NOMO-1 treated with dmso at 0.1 percent for 144 hours (cell line): Measurements from ENCODE around the gene MCL1.
"Not testable (repeated sequence)": the region's sequence is repeated elsewhere in the genome, so short reads cannot be mapped to it uniquely, and the experiment has no call there.

Experiments
- DNase-seq: peaks from one replicate; lab custom pipeline; 2025; ENCODE audit not compliant: unreplicated experiment; lab: John Stamatoyannopoulos, UW

MCL1 gene

DNA sequence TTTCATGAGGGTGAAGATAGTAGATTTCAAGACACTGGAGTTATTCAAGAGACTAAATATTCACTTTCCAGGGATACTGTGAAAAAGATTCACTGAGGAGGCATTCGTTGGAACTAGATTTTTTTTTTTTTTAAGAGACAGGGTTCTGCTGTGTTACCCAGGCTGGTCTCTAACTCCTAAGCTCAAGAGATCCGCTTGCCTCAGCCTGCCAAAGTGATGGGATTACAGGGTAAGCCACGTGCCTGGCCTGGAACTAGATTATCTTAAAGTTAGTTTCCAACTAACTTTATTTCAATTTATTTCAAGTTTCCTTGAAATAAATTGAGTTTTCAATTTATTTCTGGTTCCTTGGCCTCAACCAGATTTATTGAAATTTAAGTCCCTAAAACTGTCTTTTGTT lies 24.3 kb upstream of the MCL1 start:
- DNase-seq: no peak

DNA sequence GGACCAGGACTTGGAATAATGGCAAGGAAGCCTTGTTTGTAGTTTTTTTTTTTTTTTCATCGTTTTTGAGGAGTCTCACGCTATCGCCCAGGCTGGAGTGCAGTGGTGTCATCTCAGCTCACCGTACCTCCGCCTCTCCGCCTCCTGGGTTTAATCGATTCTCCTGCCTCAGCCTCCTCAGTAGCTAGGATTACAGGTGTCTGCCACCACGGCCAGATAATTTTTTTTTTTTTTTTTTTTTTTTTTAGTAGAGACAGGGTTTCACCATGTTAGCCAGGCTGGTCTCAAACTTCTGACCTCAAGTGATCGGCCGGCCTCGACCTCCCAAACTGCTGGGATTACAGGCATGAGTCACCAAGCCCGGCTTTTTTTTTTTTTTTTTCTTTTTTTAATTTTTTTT lies 23.0 kb upstream of the MCL1 start:
- not testable (repeated sequence) for DNase-seq

DNA sequence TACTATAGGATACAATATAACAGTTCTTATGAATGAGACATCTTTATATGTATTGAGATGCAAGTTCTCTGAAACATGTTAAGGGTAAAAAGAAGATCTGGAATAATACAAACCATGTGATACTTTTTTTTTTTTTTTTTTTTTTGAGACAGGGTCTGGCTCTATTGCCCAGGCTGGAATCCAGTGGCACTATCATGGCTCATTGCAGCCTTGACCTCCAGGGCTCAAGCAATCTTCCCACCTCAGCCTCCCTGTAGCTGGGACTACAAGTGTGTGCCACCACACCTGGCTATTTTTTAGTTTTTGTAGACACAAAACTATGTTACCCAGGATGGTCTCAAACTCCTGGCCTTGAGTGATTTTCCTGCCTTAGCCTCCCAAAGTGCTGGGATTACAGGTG lies 22.1 kb upstream of the MCL1 start:
- no peak for DNase-seq

DNA sequence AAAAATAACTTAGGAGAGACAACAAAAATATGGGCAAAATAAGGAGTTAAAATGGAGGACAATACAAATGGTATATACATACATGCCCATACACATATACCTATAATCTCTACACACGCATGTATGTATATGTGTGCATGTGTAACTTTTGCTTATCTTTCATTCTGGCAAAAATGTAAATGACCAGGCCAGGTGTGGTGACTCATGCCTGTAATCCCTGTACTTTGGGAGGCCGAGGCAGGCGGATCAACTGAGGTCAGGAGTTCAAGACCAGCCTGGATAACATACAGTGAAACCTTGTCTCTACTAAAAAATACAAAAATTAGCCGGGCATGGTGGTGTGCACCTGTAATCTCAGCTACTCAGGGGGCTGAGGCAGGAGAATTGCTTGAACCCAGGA lies 18.9 kb upstream of the MCL1 start:
- DNase-seq: not testable (repeated sequence)

DNA sequence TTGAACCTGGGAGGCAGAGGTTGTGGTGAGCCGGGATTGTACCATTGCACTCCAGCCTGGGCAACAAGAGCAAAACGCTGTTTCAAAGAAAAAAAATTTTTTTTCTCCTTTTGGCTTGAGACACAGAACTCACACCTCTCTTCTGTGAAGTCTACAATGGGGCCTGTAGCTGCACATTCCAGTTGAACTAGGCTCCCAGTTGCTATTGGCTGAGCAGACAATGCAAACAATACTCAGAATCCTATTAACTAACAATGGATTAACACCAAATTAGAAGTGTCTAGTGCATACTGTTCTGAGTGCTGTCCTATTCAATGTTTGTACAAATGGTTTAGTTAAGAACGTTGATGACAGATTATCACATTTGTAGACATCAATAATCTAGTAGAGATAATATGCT lies 17.6 kb upstream of the MCL1 start:
- DNase-seq: no peak

DNA sequence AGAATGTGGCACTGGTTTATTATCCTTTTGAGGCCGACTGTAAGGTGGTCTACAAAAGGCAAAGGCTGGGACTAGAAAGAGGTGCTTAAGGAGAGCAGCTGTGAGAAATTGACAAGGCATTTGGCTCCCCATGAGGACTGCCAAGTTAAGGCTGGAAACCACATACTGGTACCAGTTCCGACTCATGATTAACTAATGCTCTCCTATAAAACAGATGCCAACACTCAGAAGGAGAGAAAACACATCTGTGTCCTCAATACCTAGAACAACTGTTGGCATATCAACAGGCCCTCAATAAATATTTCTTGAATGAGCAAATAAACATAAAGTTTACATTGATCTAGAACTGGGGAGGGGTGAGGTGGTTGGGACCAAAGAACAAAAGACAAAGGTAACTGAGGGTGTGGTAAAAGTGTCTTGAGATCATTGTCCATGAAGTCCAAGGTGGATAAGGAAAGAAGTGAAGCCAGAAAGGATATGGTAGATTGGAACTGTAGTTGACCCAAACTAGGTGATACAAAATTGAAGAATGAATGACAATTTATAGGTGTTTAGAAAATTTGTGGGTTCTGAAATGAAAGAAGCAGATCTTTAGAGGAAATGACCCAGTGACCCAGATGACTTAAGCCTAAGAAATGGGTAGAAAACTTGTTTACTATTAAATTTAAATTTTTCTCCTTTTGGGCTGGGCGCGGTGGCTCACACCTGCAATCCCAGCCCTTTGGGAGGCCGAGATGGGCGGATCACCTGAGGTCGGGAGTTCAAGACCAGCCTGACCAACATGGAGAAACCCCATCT lies 16.9 kb upstream of the MCL1 start:
- no peak for DNase-seq

DNA sequence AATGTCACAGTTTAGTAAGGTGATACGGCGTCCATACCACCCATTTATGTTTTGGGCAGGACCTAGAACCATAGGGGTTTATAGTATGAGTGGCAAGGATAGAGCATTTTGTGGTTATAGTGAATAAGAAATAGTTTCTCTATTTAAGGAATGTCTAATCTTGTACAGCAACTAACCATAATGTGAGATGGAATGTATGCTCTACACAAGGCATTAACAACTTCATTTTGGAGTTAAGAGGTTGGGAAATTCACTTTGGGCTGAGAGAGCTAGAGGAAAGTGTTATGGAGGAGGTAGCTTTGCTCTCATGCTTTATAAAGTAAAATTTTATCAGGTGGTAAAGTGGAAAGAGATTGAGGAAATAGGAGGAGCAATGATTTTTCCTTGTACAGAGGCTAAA lies 3.0 kb upstream of the MCL1 start:
- DNase-seq: no peak

DNA sequence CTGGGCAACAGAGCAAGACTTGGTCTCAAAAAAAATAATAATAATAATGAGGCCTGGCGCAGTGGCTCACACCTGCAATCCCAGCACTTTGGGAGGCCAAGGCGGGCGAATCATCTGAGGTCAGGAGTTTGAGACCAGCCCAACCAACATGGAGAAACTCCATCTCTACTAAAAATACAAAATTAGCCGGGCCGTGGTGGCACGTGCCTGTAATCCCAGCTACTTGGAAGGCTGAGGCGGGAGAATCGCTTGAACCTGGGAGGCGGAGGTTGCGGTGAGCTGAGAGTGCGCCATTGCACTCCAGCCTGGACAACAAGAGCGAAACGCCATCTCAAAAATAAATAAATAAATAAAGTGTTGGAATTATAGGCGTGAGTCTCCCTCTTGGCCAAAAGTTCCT lies 2.6 kb upstream of the MCL1 start:
- DNase-seq: not testable (repeated sequence)

DNA sequence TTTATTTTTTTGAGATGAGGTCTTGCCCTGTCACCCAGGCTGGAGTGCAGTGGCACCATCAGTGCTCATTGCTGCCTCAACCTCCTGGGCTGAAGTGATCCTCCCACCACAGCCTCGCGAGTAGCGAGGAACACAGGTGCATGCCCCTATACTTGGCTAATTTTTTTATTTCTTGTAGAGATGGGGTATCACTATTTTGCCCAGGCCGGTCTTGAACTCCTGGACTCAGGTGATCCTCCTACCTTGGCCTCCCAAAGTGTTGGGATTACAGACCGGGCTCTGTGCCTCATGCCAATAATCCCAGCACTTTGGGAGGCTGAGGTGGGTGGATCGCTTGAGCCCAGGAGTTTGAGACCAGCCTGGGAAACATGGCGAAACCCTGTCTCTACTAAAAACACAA lies 2.0 kb upstream of the MCL1 start:
- not testable (repeated sequence) for DNase-seq

DNA sequence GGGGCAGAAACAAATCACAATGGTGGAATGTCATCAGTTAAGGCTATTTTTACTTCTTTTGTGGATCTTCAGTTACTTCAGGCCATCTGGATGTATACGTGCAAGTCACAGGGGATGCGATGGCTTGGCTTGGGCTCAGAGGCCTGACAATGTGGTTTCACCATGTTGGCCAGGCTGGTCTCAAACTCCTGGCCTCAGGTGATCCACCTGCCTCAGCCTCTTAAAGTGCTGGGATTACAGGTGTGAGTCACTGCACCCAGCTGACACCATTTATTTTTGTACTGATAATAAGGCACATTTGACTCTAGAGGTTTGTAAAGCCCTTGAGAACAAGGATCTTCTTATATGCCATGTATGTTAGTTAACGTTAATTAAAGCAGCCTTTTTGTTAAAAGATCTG lies 1.6 kb upstream of the MCL1 start:
- not testable (repeated sequence) for DNase-seq

DNA sequence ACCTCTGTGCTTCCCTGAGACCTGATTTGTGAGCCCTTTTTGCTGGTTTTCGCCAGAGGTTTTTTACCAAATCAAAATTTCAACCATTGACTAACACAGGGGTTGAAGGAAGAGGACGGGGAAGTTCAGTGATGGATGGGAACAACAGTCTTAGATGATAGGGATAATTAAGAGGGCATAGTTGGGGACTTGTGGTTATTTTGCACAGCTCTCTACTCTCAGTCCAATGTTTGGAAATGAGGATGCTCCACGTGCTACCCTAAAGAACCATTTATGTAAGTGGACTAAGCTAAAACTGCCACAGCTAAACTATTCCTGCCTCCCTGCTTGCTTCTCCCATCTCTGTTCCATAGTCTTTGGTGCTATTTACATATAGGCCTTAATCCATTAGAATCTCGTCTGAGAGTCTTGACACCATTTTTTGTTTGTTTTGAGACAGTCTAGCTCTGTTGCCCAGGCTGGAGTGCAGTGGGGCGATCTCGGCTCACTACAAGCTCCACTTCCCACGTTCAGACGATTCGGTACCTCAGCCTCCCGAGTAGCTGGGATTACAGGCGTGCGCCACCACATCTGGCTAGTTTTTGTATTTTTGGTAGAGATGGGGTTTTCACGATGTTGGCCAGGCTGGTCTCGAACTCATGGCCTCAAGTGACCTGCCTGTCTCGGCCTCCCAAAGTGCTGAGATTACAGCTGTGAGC lies 684 bp upstream of the MCL1 start:
- no peak for DNase-seq

DNA sequence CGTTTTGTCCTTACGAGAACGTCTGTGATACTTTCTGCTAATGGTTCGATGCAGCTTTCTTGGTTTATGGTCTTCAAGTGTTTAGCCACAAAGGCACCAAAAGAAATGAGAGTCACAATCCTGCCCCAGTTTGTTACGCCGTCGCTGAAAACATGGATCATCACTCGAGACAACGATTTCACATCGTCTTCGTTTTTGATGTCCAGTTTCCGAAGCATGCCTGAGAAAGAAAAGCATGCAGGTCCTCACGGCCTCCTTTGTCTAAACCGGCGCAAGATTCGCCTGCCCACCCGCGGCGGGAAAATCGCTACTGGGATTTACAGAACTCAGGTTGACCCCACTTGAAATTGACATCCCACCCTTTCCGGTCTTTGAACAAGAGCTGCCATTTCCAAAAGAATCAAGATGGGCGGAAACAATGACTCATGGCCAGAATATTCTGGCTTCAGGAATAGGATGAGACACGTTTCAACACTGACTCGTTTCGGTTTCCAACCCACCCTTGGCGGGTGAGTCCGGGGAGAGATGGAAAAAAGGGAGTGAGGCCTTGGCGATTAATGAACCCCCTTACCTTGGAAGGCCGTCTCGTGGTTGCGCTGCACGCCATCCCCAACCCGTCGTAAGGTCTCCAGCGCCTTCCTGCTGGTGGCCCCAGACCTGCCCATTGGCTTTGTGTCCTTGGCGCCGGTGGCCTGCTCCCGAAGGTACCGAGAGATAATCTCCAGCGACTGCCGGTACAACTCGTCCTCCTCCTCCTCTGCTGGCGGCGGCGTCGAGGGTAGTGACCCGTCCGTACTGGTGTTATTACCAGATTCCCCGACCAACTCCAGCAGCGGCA lies 919 bp downstream of the MCL1 start:
- DNase-seq: no peak

DNA sequence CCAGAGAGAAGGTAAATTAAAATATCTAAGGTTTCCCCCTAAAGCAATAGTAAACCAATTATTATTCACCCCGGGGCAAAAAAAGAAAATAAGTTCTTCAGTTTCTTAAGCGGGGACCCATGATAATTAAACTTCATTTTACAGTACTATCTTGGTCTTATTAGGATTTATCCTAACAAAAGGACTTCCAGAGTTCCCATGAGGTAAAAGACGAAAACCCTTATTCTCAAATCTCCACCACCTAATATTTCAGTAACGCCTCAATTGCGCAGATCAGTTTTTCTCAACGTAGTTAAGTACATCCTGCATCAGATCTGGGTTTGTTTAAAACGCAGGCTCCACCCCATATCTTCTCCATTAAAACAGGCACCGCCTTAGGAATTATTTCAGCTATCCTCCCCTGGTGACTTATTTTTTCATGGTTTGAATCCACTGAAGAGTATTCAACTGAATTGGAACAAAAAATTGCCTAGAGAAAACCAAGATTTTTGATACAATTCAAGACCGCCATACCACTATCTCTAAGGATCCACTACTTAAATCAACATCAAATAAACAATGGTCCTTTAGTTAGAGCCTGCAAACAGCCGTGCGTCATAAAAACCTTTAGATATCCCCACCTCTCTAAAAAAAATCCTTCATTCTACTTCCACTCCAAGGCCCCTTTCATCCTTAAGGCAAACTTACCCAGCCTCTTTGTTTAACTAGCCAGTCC lies 1.7 kb downstream of the MCL1 start:
- no peak for DNase-seq

DNA sequence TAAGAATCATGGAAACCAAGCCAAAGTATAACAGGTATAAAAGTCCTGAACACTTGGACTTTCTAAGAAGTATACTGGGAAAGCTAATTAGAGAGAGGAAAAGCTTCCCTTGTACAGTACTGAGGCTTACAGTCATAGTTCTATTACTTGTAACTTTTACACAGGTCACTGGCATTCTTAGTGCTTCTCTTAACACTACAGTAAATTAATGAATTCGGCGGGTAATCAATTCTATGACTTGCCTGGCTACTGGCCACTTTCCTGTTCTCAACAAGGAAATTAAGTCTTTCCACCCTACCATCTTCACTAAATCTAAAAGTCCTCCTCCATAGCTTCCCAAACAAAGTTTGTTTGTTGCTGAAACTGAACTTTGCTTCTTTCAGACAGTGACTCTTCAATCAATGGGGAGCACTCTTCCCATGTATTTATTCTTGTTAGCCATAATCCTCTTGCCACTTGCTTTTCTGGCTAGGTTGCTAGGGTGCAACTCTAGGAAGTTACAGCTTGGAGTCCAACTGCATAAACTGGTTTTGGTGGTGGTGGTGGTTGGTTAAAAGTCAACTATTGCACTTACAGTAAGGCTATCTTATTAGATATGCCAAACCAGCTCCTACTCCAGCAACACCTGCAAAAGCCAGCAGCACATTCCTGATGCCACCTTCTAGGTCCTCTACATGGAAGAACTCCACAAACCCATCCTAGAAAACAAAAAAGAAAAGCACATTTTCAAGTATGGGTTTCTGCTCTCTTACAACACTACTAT lies 2.4 kb downstream of the MCL1 start:
- DNase-seq: no peak

DNA sequence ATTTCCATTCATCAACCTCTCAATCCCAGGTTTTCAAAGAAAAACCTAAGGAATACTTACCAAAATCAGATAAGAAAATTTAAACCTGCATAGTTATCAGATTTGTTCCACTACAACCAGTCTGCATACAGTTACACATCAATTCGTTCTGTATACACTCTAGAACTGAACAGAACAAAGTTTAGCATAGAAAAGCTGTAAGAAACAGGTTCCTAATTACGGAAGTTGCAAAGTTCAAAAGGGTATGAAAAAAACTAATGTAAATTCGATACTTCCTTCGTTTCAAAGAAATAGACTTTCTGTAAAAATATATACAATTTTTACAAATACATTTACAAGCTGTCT lies 3.1 kb downstream of the MCL1 start:
- no peak for DNase-seq

DNA sequence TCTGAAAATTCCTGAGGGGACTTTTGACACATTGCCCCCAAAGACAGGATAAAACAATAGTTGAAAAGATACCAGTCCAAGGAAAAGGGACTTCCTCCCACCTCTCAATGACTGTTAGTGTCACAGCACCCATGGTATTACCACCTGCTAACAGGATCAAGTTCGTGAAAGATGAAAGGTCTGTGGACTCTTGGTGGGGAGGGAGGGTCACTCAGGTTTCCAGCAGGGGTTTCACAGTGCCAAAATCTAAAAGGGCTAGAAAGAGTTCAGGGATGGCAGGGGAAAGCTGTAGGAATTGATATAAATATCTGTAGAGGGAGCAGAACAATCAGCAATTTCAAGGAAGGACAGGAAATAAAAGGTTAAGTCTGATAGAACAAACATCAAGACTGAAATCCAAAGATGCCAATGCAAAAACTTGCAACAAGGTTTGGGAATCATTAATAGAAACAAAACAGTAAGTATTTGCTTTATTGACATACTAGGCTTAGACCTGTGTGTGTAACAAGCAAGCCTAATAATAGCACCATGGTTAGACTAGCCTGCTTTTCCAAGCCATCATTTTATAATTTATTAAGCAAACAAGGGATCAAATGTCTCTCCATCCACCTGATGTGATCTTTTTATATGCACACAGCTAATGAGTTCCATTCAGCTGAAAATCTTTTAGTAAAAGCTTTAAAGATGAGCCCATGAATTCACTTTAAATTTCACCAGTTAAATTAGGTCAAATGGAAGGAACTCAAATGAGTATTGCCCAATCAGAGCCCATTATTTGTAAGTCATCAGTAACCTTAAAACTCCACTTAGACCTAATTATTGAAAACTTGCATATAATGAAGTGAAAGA lies 3.7 kb downstream of the MCL1 start:
- no peak for DNase-seq

DNA sequence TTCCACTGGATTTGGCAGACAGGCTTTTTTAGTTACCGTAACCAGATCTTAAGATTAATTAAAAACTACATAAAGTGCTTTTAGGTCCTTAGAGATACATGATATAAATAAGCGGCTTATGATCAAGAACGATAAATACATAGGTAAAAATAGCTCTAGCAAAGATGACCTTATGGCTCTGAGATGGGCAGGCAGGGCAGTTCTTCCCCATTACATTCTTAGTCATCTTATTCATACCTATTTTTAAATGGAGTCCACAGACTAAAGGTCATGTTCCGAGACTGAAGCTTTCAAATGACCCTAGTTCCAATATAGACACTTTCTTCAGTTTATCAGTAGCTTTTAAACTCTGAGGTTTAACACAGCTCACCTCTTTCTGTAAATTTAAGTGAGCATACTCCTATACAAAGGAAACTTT lies 4.3 kb downstream of the MCL1 start:
- DNase-seq: no peak

DNA sequence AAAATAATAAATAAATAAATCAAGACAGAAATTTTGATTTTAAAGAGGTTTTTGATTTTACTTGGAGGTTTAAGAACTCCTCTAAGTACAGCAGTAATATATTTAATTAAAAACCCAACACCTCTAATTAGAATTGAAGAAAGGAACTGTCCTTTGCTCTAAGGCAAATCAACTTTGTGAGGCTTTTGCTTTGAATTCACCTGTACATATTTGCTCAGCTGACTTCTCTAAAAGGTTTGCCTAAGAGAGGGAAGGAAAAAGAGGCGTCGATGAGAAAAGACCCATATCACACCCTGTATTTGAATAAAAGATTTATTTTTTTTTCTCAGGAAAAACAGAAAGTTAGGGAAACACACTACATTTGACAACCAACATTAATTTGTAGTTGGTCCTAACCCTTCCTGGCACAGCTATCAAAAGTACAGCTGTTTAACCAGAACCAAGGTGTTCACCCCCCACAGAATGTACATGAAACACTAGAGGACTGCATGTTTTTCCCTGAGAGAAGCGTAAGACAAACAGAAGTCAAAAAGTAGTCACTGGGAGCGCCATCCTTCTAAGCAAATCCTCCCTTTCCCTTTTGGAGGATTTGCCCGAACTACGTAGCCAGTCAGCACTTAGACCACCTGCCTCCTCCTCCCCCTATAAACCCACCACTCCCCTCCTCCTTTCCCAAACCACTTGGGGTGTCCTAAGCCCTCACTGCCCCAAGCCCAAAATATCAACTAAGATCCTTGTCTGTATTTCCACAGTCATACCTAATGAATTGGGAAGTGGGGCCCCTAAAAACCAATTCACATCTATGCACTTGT lies 4.9 kb downstream of the MCL1 start:
- DNase-seq: no peak

DNA sequence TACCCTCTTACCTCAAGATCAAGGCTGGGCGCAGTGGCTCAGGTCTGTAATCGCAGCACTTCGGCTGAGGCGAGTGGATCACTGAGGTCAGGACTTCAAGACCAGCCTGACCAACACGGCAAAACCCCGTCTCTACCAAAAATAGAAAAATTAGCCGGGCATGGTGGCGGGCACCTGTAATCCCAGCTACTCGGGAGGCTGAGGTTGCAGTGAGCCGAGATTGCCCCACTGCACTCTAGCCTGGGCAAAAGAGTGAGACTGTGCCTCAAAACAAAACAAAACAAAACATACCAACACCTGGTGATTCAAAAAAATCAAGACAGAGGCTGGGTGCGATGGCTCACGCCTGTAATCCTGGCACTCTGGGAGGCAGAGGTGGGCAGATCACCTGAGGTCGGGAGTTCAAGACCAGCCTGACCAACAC lies 5.8 kb downstream of the MCL1 start:
- not testable (repeated sequence) for DNase-seq
